CD4-positive, alpha-beta T cell treated with Interleukin-4 for 4 hours (primary cell): ENCODE data around the gene LEMD1.
"Not testable (repeated sequence)": the region's sequence is repeated elsewhere in the genome, so short reads cannot be mapped to it uniquely, and the experiment has no call there.

Experiments used
- DNase-seq: peaks from one replicate; pipeline ENCODE4 v3.0.0-alpha.2; 2020

The LEMD1 gene

GRCh38 chr1:205376739-205377138 lies 45.1 kb downstream of the LEMD1 start:
- no peak for DNase-seq

GRCh38 chr1:205375835-205376545 lies 45.9 kb downstream of the LEMD1 start:
- no peak for DNase-seq

GRCh38 chr1:205374210-205375078 lies 47.4 kb downstream of the LEMD1 start:
- DNase-seq, result no peak

GRCh38 chr1:205373798-205374175 lies 48.1 kb downstream of the LEMD1 start:
- DNase-seq, result no peak

GRCh38 chr1:205373022-205373797 lies 48.6 kb downstream of the LEMD1 start:
- no peak for DNase-seq

GRCh38 chr1:205371871-205372660 lies 49.8 kb downstream of the LEMD1 start:
- no peak for DNase-seq

- no peak for DNase-seq
Observed at GRCh38 chr1:205370780-205371179, 51.1 kb downstream of the LEMD1 start.

- no peak for DNase-seq
Observed at GRCh38 chr1:205369701-205370123, 52.1 kb downstream of the LEMD1 start.

- no peak for DNase-seq
Observed at GRCh38 chr1:205368478-205368877, 53.4 kb downstream of the LEMD1 start.

- no peak for DNase-seq
Observed at GRCh38 chr1:205365945-205366463, 55.9 kb downstream of the LEMD1 start.

GRCh38 chr1:205365086-205365485 lies 56.8 kb downstream of the LEMD1 start:
- not testable (repeated sequence) for DNase-seq

- DNase-seq, result no peak
Observed at GRCh38 chr1:205360891-205361290, 61.0 kb downstream of the LEMD1 start.

GRCh38 chr1:205359771-205360565 lies 61.9 kb downstream of the LEMD1 start:
- no peak for DNase-seq

- no peak for DNase-seq
Observed at GRCh38 chr1:205358579-205358978, 63.3 kb downstream of the LEMD1 start.

- DNase-seq, result no peak
Observed at GRCh38 chr1:205357567-205357966, 64.3 kb downstream of the LEMD1 start.

GRCh38 chr1:205356440-205357139 lies 65.3 kb downstream of the LEMD1 start, which contains the start of gene KLHDC8A:
KLHDC8A (minus strand) TSS chr1:205356922; CDS start chr1:205343604, 13,318 bp downstream.
- DNase-seq, result no peak

GRCh38 chr1:205355075-205355453 lies 66.8 kb downstream of the LEMD1 start:
- no peak for DNase-seq

- peak; percentile 68 for DNase-seq
Observed at GRCh38 chr1:205354259-205355074, 67.4 kb downstream of the LEMD1 start.

GRCh38 chr1:205353612-205354011 lies 68.2 kb downstream of the LEMD1 start:
- no peak for DNase-seq

GRCh38 chr1:205353191-205353590 lies 68.7 kb downstream of the LEMD1 start:
- no peak for DNase-seq
